Loucy (cell line): ENCODE data around the gene GLIPR2.
"Not testable (repeated sequence)": the region's sequence is repeated elsewhere in the genome, so short reads cannot be mapped to it uniquely, and the experiment has no call there.

Source experiments
- H2AFZ ChIP-seq: fragments of 200-600 bp; sonication (generic); 2 replicates; pipeline ENCODE4 v1.6.0; 2016; ENCODE audit warnings: antibody characterized with exemption, mild to moderate bottlenecking, low read length, moderate library complexity
- H3F3A ChIP-seq: fragments of 200-600 bp; 2 replicates; pipeline ENCODE4 v1.6.0; 2016; ENCODE audit warnings: antibody characterized with exemption, low read depth, mild to moderate bottlenecking
- H3K27me3 ChIP-seq: fragments of 200-600 bp; sonication (generic); 2 replicates; pipeline ENCODE4 v1.6.1; 2014; ENCODE audit warnings: low read length, mild to moderate bottlenecking; ENCODE audit not compliant: insufficient read depth, poor library complexity, severe bottlenecking
- H3K36me3 ChIP-seq: fragments of 200-600 bp; sonication (generic); 2 replicates; pipeline ENCODE4 v1.6.1; 2016; ENCODE audit warnings: low read length; ENCODE audit not compliant: insufficient read depth
- H3K4me1 ChIP-seq: fragments of 200-600 bp; sonication (generic); 2 replicates; pipeline ENCODE4 v1.5.1; 2014; ENCODE audit warnings: low read length, mild to moderate bottlenecking; ENCODE audit not compliant: insufficient read depth, poor library complexity, severe bottlenecking
- H3K4me2 ChIP-seq: fragments of 200-600 bp; sonication (generic); 2 replicates; pipeline ENCODE4 v1.6.0; 2014; ENCODE audit warnings: antibody characterized with exemption, low read length, low read depth, mild to moderate bottlenecking; ENCODE audit not compliant: poor library complexity, severe bottlenecking
- H3K4me3 ChIP-seq: fragments of 200-600 bp; sonication (generic); 2 replicates; pipeline ENCODE4 v1.5.1; 2014; ENCODE audit warnings: low read length, mild to moderate bottlenecking, mixed read lengths; ENCODE audit not compliant: poor library complexity, severe bottlenecking
- H3K79me2 ChIP-seq: fragments of 200-600 bp; sonication (generic); 2 replicates; pipeline ENCODE4 v1.6.1; 2014; ENCODE audit warnings: low read length; ENCODE audit not compliant: insufficient read depth
- H3K9ac ChIP-seq: fragments of 200-600 bp; sonication (generic); 2 replicates; pipeline ENCODE4 v1.6.0; 2014; ENCODE audit warnings: mild to moderate bottlenecking, low read depth, low read length, moderate library complexity; ENCODE audit not compliant: poor library complexity, severe bottlenecking
- H3K9me2 ChIP-seq: fragments of 200-600 bp; sonication (generic); replicated peaks from 2 replicates; pipeline ENCODE4 v1.6.1; 2016; ENCODE audit warnings: low read depth, low read length, mixed read lengths
- H3K9me3 ChIP-seq: fragments of 200-600 bp; sonication (generic); 2 replicates; pipeline ENCODE4 v1.6.1; 2014; ENCODE audit warnings: mild to moderate bottlenecking, antibody characterized with exemption, low read length, low read depth; ENCODE audit not compliant: insufficient read depth
- H4K20me1 ChIP-seq: fragments of 200-600 bp; sonication (generic); 2 replicates; pipeline ENCODE4 v1.6.0; 2014; ENCODE audit warnings: antibody characterized with exemption, low read length, mild to moderate bottlenecking; ENCODE audit not compliant: insufficient read depth, poor library complexity, severe bottlenecking
- CTCF ChIP-seq: fragments of 200-600 bp; sonication (generic); conservative IDR thresholded peaks from 2 replicates; pipeline ENCODE4 v1.5.1; 2014; ENCODE audit warnings: mild to moderate bottlenecking, antibody characterized with exemption, low read length
- EZH2phosphoT487 ChIP-seq: fragments of 200-600 bp; IDR thresholded peaks from 2 replicates; pipeline ENCODE4 v1.6.1; 2018; ENCODE audit warnings: antibody characterized with exemption, mild to moderate bottlenecking, moderate library complexity, borderline replicate concordance

GLIPR2 gene

DNA sequence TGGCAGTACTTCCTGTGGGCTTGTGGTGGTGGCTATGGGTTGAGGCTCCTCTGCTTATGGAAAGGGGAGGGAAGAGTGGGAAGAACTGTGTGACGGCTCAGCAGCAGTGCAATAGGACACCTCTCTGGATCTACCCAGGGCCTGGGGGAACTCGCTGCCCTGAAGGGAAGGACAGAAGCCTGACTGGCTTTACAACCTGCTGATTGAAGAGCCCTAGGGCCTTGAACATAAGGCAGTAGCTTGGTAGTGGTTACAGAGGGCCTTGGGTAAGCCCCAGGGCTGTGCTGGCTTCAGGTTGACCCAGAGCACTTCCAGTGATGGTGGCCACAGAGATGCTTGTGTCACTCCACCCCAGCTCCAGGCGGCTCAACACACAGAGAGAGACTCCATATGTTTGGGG, 38.2 kb downstream of the GLIPR2 start:
- H3K4me3 ChIP-seq: no peak overlapping the region
- H3K79me2 ChIP-seq: no peaks in the 10 kb centered on the region
- no peaks in the 10 kb centered on the region for H3K27me3 ChIP-seq
- no peaks in the 10 kb centered on the region for H4K20me1 ChIP-seq
- H3F3A ChIP-seq: no peaks in the 10 kb centered on the region
- H2AFZ ChIP-seq: no peak overlapping the region
- no peaks in the 10 kb centered on the region for H3K9me3 ChIP-seq
- peaks cover 5% of the 10 kb centered on the region for H3K4me1 ChIP-seq
- H3K36me3 ChIP-seq: no peaks in the 10 kb centered on the region
- no peak for TF ChIP-seq EZH2phosphoT487
- no peak for TF ChIP-seq CTCF
- no peak overlapping the region for H3K4me2 ChIP-seq
- H3K9me2 ChIP-seq: no peaks in the 10 kb centered on the region
- H3K9ac ChIP-seq: no peak overlapping the region

- not testable (repeated sequence) for H3K4me1 ChIP-seq, H3K9me2 ChIP-seq, H3K4me2 ChIP-seq, H3K27me3 ChIP-seq, H3K79me2 ChIP-seq, H3K36me3 ChIP-seq, H3K4me3 ChIP-seq, H3K9me3 ChIP-seq, H3F3A ChIP-seq, H2AFZ ChIP-seq, H3K9ac ChIP-seq, H4K20me1 ChIP-seq
Observed at GRCh38 chr9:36175209-36175608, 38.7 kb downstream of the GLIPR2 start.

- H3K9me3 ChIP-seq, H3K4me1 ChIP-seq, H3K4me3 ChIP-seq, H3K79me2 ChIP-seq, H4K20me1 ChIP-seq, H3K9ac ChIP-seq, H3K9me2 ChIP-seq, H3K27me3 ChIP-seq, H2AFZ ChIP-seq, H3K4me2 ChIP-seq, H3F3A ChIP-seq, H3K36me3 ChIP-seq: not testable (repeated sequence)
Observed at GRCh38 chr9:36176496-36176895, 40.0 kb downstream of the GLIPR2 start.

DNA sequence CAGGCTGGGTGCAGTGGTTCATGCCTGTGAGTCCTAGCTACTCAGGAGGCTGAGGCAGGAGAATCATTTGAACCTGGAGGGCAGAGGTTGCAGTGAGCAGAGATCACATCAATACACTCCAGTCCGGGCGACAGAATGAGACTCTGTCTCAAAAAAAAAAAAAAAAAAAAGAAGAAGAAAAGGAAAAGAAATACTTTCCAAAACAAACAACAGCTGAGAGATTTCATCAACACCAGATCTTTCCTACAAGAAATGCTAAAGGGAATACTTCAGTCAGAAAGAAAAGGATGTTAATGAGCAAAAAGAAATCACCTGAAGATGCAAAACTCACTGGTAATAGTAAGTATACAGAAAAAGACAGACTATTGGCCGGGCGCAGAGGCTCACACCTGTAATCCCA, 41.0 kb downstream of the GLIPR2 start:
- H2AFZ ChIP-seq: no peak overlapping the region
- no peaks in the 10 kb centered on the region for H3K9me2 ChIP-seq
- H3K9ac ChIP-seq: no peak overlapping the region
- peaks cover 5% of the 10 kb centered on the region for H3K4me1 ChIP-seq
- H4K20me1 ChIP-seq: no peaks in the 10 kb centered on the region
- no peaks in the 10 kb centered on the region for H3K36me3 ChIP-seq
- H3K4me2 ChIP-seq: no peak overlapping the region
- no peaks in the 10 kb centered on the region for H3K79me2 ChIP-seq
- H3F3A ChIP-seq: no peaks in the 10 kb centered on the region
- H3K27me3 ChIP-seq: no peaks in the 10 kb centered on the region
- H3K9me3 ChIP-seq: no peaks in the 10 kb centered on the region
- H3K4me3 ChIP-seq: no peak overlapping the region
- TF ChIP-seq EZH2phosphoT487 (no peak), CTCF (no peak)

DNA sequence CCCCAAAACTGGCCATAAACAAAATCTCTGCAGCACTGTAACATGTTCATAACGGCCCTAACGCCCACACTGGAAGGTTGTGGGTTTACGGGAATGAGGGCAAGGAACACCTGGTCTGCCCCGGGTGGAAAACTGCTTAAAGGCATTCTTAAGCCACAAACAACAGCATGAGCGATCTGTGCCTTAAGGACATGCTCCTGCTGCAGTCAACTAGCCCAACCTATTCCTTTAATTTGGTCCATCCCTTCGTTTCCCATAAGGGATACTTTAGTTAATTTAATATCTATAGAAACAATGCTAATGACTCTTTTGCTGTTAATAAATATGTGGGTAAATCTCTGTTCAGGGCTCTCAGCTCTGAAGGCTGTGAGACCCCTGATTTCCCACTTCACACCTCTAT, 43.7 kb downstream of the GLIPR2 start:
- not testable (repeated sequence) for H3K27me3 ChIP-seq, H3K9ac ChIP-seq, H3K36me3 ChIP-seq, H3K4me1 ChIP-seq, H4K20me1 ChIP-seq, H3K4me3 ChIP-seq, H2AFZ ChIP-seq, H3K4me2 ChIP-seq, H3K9me2 ChIP-seq, H3K9me3 ChIP-seq, H3K79me2 ChIP-seq, H3F3A ChIP-seq
